T follicular helper cell (primary cell): ENCODE results near the gene COX4I1.

Experiments
- DNase-seq: peaks from one replicate; pipeline ENCODE4 v3.0.0-alpha.2; 2020; ENCODE audit warnings: low read depth
- total RNA-seq, 2 experiments: gene quantifications; one replicate each; lab custom pipeline; 2026; lab: John Stamatoyannopoulos, UW

Gene COX4I1
- 232 to 235 reads per million in 2 experiments for total RNA-seq

DNA sequence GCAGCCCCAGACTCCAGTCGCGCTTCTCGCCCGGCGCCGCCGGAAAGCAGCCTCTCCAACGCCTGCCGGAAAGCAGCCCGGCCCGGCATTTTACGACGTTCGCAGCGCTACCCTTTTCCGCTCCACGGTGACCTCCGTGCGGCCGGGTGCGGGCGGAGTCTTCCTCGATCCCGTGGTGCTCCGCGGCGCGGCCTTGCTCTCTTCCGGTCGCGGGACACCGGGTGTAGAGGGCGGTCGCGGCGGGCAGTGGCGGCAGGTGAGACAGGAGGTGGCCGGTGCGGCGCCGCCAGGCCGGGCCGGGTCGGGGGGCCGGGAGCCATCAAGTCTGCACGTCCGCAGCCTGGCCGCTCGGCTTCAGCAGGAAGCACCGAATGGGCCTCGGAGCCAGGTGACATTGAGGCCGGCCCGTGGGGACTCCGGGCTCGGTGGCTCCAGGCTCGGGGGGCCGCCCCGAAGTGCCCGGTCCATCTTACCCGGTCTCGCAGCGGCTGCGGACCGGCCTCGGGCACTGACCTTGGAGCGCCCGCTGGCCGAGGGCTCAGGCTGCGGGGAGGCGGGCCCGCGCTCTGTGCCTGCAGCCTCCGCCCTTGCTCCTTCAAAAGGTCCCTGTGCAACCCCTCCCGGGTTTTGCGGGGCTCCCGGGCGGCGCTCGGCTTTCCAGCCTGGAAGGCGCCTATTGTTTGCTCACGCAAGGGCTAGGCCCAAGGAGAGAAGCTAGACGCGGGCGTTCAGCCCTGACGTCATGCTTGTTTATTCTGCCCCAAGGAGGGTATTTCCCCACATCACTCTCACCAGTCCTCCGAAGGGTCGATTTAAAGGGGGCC, at the start of gene COX4I1, which contains the start of gene EMC8:
Gene COX4I1, plus strand, starts transcription at position 199 of the 824 bp plus-strand sequence. CDS start 1,511 bp downstream, outside the sequence.
Gene EMC8, minus strand, starts transcription at position 48 of the 824 bp plus-strand sequence. CDS start 249 bp downstream, outside the sequence.
- DNase-seq: peak; percentile 88

DNA sequence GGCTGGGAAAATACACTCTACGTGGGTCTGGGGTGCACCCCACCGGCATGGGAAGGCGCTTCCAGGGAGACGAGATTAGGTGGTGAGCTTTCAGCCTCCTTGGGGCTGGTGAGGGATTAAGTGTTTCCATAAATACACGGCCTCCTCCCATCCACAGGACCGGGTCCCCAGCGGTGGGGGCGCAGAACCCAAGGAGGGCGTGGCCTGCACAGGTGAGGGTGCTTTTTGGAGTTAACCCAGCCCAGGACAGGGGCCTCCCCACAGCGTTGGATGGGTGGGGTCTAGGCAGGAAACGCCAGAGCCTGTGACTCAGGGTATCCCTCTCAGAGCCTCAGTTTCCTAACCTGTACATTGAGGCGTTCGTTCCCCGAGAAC, 49.7 kb upstream of the COX4I1 start:
- DNase-seq: no peak

GRCh38 chr16:85750146-85750826, 49.2 kb upstream of the COX4I1 start:
- DNase-seq: no peak

GRCh38 chr16:85750827-85751697, 48.4 kb upstream of the COX4I1 start, which contains the start of gene C16orf74:
TSS of gene C16orf74 (minus strand) at chr16:85751096. CDS start at chr16:85735217, 15,879 bp downstream.
- no peak for DNase-seq

DNA sequence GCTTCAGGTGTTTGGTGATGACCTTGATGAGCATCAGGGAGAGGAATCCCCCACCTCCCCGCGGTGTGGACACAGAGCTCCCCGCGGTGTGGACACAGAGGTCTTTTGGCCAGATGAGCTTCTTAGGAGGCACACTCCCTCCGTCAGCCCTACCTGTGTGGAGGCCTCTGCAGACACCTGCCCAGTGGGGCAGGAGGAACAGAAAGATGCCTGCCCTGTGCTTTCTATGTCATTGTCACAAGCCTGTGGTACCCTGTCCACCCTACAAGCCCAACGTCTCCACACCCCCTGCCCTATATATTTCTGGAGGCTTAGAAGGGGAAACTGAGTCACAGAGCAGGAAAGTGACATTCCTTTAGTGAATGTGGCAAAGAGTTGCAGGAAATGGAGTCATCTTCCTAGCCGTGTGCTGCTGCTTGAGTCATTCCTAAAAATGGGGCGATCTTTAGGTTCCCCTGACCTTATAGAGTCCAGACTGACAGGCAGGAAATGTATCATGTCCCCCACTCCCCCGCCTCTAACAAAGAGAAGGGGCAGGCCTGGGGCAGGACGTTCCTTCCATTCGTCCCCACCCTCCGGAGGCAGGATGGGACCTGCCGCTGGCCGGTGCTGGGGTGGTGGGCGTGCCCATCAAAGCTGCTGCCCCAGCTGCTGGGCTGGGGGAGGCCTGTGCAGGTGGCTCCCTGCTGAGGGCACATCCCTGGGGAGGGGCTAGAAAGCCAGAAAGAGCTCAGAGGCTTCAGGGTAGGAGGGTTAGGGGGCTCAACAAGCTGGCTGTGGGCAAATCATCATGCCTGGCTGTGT, 47.6 kb upstream of the COX4I1 start:
- no peak for DNase-seq

GRCh38 chr16:85752511-85753420, 46.7 kb upstream of the COX4I1 start:
- no peak for DNase-seq

DNA sequence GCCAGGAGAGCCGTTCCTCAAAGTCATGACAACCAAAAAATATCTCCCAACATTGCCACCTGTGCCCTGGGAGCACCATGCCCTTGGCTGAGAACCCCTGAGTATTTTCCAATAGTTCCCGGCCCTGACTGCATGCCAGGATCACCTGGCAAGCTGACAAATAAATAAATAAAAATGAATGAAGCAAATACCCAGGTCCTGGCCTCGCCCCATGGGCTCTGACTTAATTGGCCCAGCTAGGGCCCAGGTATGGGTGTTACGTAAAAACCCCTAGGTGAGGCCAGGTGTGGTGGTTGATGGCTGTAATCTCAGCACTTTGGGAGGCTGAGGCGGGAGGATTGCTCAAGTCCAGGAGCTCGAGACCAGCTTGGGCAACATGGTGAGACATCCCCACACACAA, 45.9 kb upstream of the COX4I1 start:
- DNase-seq: no peak

DNA sequence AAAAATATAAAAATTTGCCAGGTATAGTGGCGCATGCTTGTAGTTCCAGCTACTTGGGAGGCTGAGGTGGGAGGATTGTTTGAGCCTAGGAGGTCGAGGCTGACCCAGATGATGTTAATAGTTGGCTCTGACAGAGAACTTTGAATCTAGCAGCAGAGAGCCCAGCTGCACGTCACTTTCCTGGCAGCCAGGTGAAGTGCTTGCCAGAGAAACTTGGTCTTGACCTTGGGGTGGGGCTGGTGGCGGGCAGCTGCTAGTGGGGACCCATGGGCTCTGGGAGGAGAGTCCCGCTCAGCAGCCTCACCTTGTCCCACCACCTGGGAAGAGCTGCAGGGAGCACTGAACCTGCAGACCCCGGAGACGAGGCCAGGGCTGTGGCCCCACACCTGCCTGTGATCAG, 45.5 kb upstream of the COX4I1 start:
- no peak for DNase-seq

GRCh38 chr16:85754413-85754812, 45.1 kb upstream of the COX4I1 start:
- no peak for DNase-seq

- DNase-seq: no peak
These were observed 43.3 kb upstream of the COX4I1 start for GRCh38 chr16:85755929-85756768.

- DNase-seq: no peak
These were observed 42.1 kb upstream of the COX4I1 start for GRCh38 chr16:85757341-85757822.

DNA sequence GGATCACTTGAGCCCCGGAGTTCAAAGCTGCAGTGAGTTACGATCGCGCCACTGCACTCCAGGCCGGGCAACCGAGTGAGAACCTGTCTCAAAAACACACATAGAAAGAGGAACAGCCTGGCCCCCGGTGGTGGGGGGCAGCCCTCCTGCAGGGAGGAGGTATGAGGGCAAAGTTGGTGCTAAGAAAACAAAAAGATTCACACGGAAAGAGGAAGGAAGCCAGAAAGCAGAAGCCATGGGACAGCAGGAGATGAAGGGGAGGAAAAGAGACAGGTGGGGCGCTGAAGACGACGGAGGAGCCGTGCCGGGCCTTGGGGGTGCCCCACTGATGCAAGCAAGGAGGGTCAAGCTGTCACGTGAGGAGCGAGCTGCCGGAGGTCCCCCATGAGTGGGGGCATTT, 40.4 kb upstream of the COX4I1 start:
- DNase-seq: no peak

DNA sequence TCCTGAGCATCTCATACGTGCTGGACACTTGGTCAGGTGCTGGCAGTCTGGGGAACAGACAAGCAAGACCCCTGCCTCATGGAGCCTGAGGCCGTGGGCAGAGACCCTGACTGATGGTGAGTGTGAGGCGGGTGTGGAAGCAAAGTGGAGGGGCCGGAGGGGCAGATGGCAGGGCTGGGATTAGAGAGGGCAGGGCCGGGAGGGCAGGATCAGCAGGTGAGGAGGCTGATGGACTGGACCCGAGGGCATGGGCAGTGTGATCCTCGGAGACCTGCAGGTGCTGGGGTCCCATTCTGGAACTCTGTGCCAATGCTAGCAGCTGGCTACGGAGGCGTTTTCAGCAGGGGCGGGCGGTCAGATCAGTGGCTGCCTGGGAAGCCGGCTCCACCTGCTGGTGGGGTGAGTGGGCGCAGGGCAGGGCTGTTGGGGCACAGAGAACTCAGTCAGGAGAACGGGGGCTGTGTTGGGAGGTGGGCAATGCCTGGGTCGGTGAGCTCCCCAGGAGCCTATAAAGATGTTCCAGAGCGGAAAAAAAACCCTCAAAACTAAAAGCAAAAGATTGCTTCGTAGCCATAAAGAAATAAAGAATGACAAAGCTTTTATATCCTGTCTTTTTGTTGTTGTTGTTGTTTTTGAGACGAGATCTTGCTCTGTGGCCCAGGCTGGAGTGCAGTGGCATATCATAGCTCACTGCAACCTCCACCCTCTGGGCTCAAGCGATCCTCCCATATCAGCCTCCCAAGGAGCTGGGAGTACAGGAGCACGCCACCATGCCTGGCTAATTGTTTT, 39.7 kb upstream of the COX4I1 start:
- no peak for DNase-seq

DNA sequence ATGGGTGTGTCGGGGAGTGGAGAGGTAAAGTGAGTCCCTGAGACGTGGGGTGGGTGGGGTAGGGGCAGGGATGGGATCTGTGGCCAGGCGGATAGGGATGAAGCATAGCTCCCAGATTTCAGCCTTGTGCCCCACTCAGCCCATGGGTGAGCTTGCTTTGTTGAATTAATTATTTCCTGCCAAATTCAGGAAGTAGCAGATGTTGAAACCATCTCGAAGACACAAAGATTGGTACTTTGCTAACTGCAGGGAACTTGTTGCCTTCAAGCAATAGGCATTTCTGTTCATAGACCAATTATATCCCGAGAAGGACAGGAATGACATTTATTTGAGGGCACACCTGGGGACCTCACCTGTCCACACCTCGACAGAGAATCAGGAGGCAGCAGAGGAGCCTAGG, 37.6 kb upstream of the COX4I1 start:
- no peak for DNase-seq

GRCh38 chr16:85762970-85763369, 36.5 kb upstream of the COX4I1 start:
- no peak for DNase-seq

DNA sequence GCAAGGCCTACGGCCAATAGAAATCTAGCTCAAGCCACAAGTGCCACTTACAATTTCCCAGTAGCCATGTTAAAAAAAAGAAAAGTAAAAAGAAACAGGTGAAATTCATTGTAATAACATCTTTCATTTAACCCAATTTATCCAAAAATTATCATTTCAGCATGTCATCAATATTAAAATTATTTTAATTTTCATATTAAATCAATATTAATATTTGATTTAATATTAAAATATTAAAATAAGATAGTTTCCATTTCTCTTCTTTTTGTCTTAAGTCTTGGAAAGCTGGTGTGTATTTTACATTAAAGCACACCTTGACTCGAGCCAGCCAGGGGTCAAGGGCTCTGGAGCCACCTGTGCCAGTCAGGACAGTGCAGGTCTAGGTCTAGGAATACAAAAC, 35.9 kb upstream of the COX4I1 start:
- no peak for DNase-seq

DNA sequence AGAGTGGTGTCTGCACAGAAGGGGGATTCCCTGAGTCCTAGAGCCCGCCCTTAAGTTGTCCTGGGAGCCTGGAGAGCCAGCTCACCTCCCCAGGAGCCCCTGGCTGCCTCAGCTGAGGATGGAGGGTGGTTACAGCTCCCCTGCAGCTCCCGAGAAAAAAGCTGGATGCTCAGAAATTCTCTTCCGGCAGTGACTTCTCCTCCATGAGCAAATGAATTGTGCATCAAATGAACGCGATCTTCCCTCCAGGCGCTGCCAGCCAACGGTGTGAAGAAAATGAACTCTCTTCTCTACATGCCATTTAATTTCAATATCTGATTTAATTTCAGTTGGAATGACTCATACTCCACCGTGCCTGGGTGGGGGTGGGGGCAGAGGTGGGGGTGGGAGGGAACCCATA, 34.3 kb upstream of the COX4I1 start:
- DNase-seq: no peak

- DNase-seq: no peak
These were observed 33.7 kb upstream of the COX4I1 start for GRCh38 chr16:85765767-85766166.
